HCT116 (cell line): ENCODE results near the gene DDX3X. TPM values are rescaled to one million over a fixed set of nuclear protein-coding genes. Genes with fewer than 3 reads are reported as not detected.

Source experiments
- ATAC-seq: fragments of 200-7000 bp; cut with Tn5 transposase; 2 replicates; pipeline ENCODE4 v1.9.1; 2020; ENCODE audit warnings: mild to moderate bottlenecking, moderate library complexity
- BruUV-seq: library from RNA; stranded (reverse); fragments of 400-500 nt; replicated peaks from 2 replicates; lab custom pipeline; 2021; lab: Mats Ljungman, UMichigan
- CTCF ChIA-PET: fragments of 300-600 bp; sonication (Branson Sonifier 250); formaldehyde crosslinking; loops from one replicate; lab custom pipeline; 2021; ENCODE audit warnings: antibody characterized with exemption; lab: Charles Lee
- POLR2A ChIA-PET: fragments of 300-600, 350-600 bp; sonication (Branson Sonifier 250); formaldehyde crosslinking; loops from one replicate; lab custom pipeline; 2021; ENCODE audit warnings: antibody characterized with exemption; lab: Charles Lee
- RAD21 ChIA-PET, 2 experiments: fragments of 300-600 bp; sonication (Branson Sonifier 250); formaldehyde crosslinking; loops; one replicate each; lab custom pipeline; 2023; ENCODE audit warnings: low total read pairs in 2 of 2; ENCODE audit not compliant: uncharacterized antibody in 2 of 2, unreplicated experiment in 2 of 2, low non-redundant PET in 1 of 2; lab: Charles Lee
- DNase-seq: peaks from one replicate; pipeline ENCODE4 v3.0.0-alpha.2; 2010; ENCODE audit warnings: low read depth, low spot score
- H2AFZ ChIP-seq: fragments of 200-600 bp; shearing (Covaris generic), sonication (generic); 2 replicates; pipeline ENCODE4 v1.6.1; 2017; ENCODE audit warnings: low read depth, mixed run types, mixed read lengths, antibody characterized with exemption, low read length; ENCODE audit not compliant: poor library complexity, severe bottlenecking
- H3K27ac ChIP-seq: 2 replicates; pipeline ENCODE4 v1.5.1; 2012; ENCODE audit warnings: low read depth, low read length
- H3K27me3 ChIP-seq: fragments of 200-600 bp; sonication (generic); 2 replicates; pipeline ENCODE4 v1.6.1; 2016; ENCODE audit warnings: mixed run types, low read length, mixed read lengths; ENCODE audit not compliant: insufficient read depth
- H3K36me3 ChIP-seq, 2 experiments: fragments of 200-500 bp in 1 of 2; fragments of 200-600 bp in 1 of 2; sonication (Bioruptor generic) in 1 of 2; sonication (generic) in 1 of 2; 2 replicates each; pipeline versions ENCODE4 v1.5.1 to v1.6.1; 2014 to 2016; ENCODE audit warnings: low read length in 2 of 2, inconsistent platforms in 1 of 2, mixed read lengths in 1 of 2, mixed run types in 1 of 2; ENCODE audit not compliant: insufficient read depth in 2 of 2, control insufficient read depth in 1 of 2
- H3K4me1 ChIP-seq, 2 experiments: fragments of 200-600 bp in 1 of 2; sonication (generic) in 1 of 2; 2 replicates each; pipeline versions ENCODE4 v1.5.1 to v1.6.1; 2012 to 2017; ENCODE audit warnings: low read length in 2 of 2, inconsistent platforms in 1 of 2, mild to moderate bottlenecking in 1 of 2, mixed read lengths in 1 of 2, mixed run types in 1 of 2, moderate library complexity in 1 of 2; ENCODE audit not compliant: insufficient read depth in 2 of 2, control insufficient read depth in 1 of 2
- H3K4me2 ChIP-seq: fragments of 200-600 bp; sonication (generic); 2 replicates; pipeline ENCODE4 v1.6.1; 2017; ENCODE audit warnings: mixed run types, low read length, mixed read lengths
- H3K4me3 ChIP-seq, 2 experiments: fragments of 200-600 bp in 1 of 2; sonication (generic) in 1 of 2; replicated peaks in 1 of 2; 2 replicates each; pipeline ENCODE4 v1.5.1; 2011 to 2016; ENCODE audit warnings: low read length in 2 of 2, control low read depth in 1 of 2, low read depth in 1 of 2, mild to moderate bottlenecking in 1 of 2, mixed read lengths in 1 of 2, mixed run types in 1 of 2
- H3K79me2 ChIP-seq: fragments of 200-600 bp; sonication (generic); 2 replicates; pipeline ENCODE4 v1.6.1; 2017; ENCODE audit warnings: mild to moderate bottlenecking, mixed run types, low read length, moderate library complexity, mixed read lengths; ENCODE audit not compliant: insufficient read depth
- H3K9ac ChIP-seq: fragments of 200-600 bp; sonication (generic); 2 replicates; pipeline ENCODE4 v1.6.1; 2016; ENCODE audit warnings: low read length, mixed read lengths
- H3K9me2 ChIP-seq: fragments of 200-600 bp; sonication (generic), shearing (Covaris generic); 2 replicates; pipeline ENCODE4 v1.6.1; 2017; ENCODE audit warnings: mixed run types, mild to moderate bottlenecking, moderate library complexity; ENCODE audit not compliant: insufficient read depth
- H3K9me3 ChIP-seq, 2 experiments: fragments of 200-500 bp in 1 of 2; fragments of 200-600 bp in 1 of 2; sonication (Bioruptor generic) in 1 of 2; sonication (generic) in 1 of 2; 2 replicates each; pipeline ENCODE4 v1.6.1; 2014 to 2017; ENCODE audit warnings: low read length in 2 of 2, mixed read lengths in 2 of 2, inconsistent platforms in 1 of 2, low read depth in 1 of 2, mild to moderate bottlenecking in 1 of 2, mixed run types in 1 of 2, moderate library complexity in 1 of 2; ENCODE audit not compliant: control insufficient read depth in 1 of 2, insufficient read depth in 1 of 2
- H4K20me1 ChIP-seq: fragments of 200-600 bp; sonication (generic), shearing (Covaris generic); 2 replicates; pipeline ENCODE4 v1.6.1; 2017; ENCODE audit warnings: mixed run types, mild to moderate bottlenecking, moderate library complexity; ENCODE audit not compliant: insufficient read depth
- ATF3 ChIP-seq: IDR thresholded peaks from 2 replicates; pipeline ENCODE4 v1.6.1; 2012
- CEBPB ChIP-seq: IDR thresholded peaks from 2 replicates; pipeline ENCODE4 v1.6.1; 2012; ENCODE audit warnings: low read depth
- POLR2AphosphoS5 ChIP-seq: IDR thresholded peaks from 2 replicates; pipeline ENCODE4 v1.6.1; 2011; ENCODE audit warnings: mild to moderate bottlenecking, low read depth, low read length, moderate library complexity
- intact Hi-C: fragments of 100-400 bp; cut with micrococcal nuclease; formaldehyde crosslinking; loops from 2 replicates; pipeline ENCODE4 v1.10.0; 2022
- total RNA-seq: library from RNA; stranded (reverse); gene quantifications from one replicate; pipeline ENCODE4 v1.2.1, GENCODE V29; 2021; ENCODE audit not compliant: unreplicated experiment

DDX3X gene
- total RNA-seq, 1 experiment from 2014 or later = 253 TPM

DNA sequence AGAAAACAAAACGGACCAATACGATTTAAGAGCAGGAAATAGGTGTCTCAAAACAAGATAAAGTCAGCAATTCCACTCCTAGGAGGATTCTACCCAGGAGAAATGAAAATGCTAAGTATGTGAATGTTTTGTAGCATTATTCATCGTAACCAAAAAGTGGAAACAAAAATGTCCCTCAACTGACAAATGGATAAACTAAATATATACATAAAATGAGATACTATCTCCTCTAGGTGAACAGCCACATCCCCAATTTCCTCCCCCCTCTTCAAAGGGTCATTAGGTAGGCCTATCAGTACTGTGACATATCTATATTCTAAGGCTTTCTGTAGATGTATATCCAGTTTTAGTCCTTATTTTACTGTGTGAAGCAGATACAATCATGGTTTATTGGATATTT, 18.0 kb downstream of the DDX3X start:
- Histone ChIP-seq H3K9me3 (no peaks in the 10 kb centered on the region), H4K20me1 (peaks cover 4% of the 10 kb centered on the region; the same call in 1 of the 2 replicates), H3K36me3 (peaks cover 13% of the 10 kb centered on the region in 2 experiments; a peak in 3 of 4 replicates), H3K9me2 (no peaks in the 10 kb centered on the region), H3K4me1 (no peaks in the 10 kb centered on the region), H3K79me2 (peaks cover 4% of the 10 kb centered on the region; the same call in 1 of the 2 replicates), H3K27ac (no peak overlapping the region), H3K4me2 (no peak overlapping the region), H3K27me3 (no peaks in the 10 kb centered on the region), H2AFZ (no peak overlapping the region), H3K9ac (no peak overlapping the region), H3K4me3 (no peak overlapping the region)
- TF ChIP-seq POLR2AphosphoS5 (peak; percentile 50), ATF3 (no peak), CEBPB (no peak)
- ATAC-seq (no peak; the same call in 1 of the 2 replicates), DNase-seq (no peak)
- POLR2A ChIA-PET = no interaction called here
- intact Hi-C loops = no loop called here
- TSS peak; percentile 0 for BruUV-seq
- RAD21 ChIA-PET = no interaction called here
- CTCF ChIA-PET = no interaction called here

DNA sequence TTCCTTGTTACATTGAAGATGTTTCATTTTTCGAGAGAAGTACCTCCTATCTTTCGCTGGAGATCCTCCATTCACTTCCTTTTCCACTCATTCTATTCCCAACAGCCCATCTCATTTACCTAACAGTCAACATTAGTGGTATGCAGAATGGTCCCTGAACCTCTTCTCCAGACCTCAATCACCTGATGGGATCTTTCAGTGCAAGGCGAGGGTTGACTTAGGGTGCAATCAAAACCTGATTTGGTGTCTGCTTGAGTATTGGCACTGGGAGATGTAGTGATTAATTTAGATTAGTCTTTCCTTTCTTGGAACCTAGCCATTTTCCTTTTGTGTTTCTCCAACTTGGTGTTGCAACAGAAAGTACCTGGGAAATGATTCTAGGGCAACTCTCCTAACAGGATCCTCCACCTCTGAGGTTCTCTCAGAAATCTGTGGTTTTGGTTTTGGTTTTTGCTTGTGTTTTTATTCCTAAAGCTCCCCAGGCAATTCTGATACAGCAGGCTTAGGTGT, 18.4 kb downstream of the DDX3X start:
- H3K79me2 ChIP-seq = no peaks in the 10 kb centered on the region
- H3K27me3 ChIP-seq = no peaks in the 10 kb centered on the region
- 0 out of 2 replicates have a peak, but pooled peaks have one; percentile 5 for TF ChIP-seq POLR2AphosphoS5
- no peak for TF ChIP-seq ATF3
- no peak for TF ChIP-seq CEBPB
- TF ChIP-seq, all 23 proteins: peak for 1
- ATAC-seq (no peak), DNase-seq (no peak)
- POLR2A ChIA-PET = no interaction called here
- H3K9me3 ChIP-seq = no peaks in the 10 kb centered on the region
- CTCF ChIA-PET = no interaction called here
- BruUV-seq = no TSS peak
- H3K27ac ChIP-seq = no peak overlapping the region
- no peak overlapping the region for H3K4me2 ChIP-seq
- no peaks in the 10 kb centered on the region for H3K4me1 ChIP-seq
- no peak overlapping the region for H3K4me3 ChIP-seq
- intact Hi-C loops = no loop called here
- peaks cover 11 to 13% of the 10 kb centered on the region in 2 experiments; a peak in 3 of 4 replicates for H3K36me3 ChIP-seq
- RAD21 ChIA-PET = no interaction called here
- no peak overlapping the region for H2AFZ ChIP-seq
- no peaks in the 10 kb centered on the region for H4K20me1 ChIP-seq
- H3K9me2 ChIP-seq = no peaks in the 10 kb centered on the region
- H3K9ac ChIP-seq = no peak overlapping the region
